HG03045 (cell line): Measurements from ENCODE around the gene GPRC6A.
A peak's percentile ranks its signal among the peaks of the same experiment; 100 is the strongest.
"Not testable (repeated sequence)": the region's sequence is repeated elsewhere in the genome, so short reads cannot be mapped to it uniquely, and the experiment has no call there.

Source experiments
- ATAC-seq: cut with Tn5 transposase; IDR thresholded peaks from one replicate; pipeline ENCODE4 v1.9.1; 2021; ENCODE audit warnings: mild to moderate bottlenecking, moderate library complexity; ENCODE audit not compliant: unreplicated experiment

GPRC6A gene

DNA sequence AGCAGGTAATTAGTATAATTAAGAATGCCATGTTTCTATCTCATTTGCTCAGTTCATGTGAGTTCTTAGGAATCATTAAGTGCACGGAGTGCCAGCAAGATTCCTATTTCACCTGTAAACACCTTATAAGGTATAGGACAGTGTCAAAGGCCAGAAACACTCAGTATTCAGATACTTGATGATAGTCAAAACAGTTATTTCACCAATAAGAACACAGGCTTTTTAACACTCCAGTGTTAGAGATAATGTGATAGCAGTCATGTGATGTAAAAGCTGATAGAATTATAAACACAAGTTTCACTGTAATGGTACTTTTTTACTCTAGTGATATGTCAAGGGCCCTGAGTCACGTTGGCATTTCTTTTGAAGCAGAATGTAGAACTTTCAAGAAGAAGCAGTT, at the start of gene GPRC6A:
Gene GPRC6A (minus strand): TSS at position 101 of the 400 bp plus-strand sequence. CDS start 70 bp downstream, at position 31.
- no peak for ATAC-seq

- ATAC-seq: no peak
These were observed 48.9 kb upstream of the GPRC6A start for GRCh38 chr6:116877743-116878142.

GRCh38 chr6:116876635-116877611, 48.0 kb upstream of the GPRC6A start, which contains the start of gene RFX6:
RFX6 (plus strand) TSS chr6:116877242; CDS start chr6:116877276, 34 bp downstream.
- ATAC-seq: peak; percentile 56

GRCh38 chr6:116876107-116876506, 47.2 kb upstream of the GPRC6A start:
- no peak for ATAC-seq

- ATAC-seq: no peak
These were observed 43.9 kb upstream of the GPRC6A start for GRCh38 chr6:116872771-116873170.

GRCh38 chr6:116866281-116866871, 37.5 kb upstream of the GPRC6A start:
- ATAC-seq: peak; percentile 70

DNA sequence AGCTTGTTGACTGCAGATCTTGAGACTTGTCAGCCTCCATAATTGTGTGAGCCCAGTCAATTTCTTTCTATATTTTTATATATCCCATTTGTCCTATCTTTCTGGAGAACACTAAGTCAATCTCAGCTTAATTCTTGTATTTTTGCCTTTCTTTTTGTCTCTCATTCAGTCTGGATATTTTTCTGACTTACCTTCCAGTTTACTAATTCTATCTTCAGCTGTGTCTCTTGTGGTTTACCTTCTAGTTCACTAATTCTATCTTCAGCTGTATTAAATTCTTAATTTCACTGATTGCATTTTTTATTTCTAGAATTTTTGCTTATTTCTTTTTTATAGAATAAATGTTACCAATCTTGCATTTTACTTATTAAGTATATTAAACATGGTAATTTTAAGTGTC, 30.4 kb upstream of the GPRC6A start:
- ATAC-seq: no peak

GRCh38 chr6:116858060-116858459, 29.2 kb upstream of the GPRC6A start:
- no peak for ATAC-seq

DNA sequence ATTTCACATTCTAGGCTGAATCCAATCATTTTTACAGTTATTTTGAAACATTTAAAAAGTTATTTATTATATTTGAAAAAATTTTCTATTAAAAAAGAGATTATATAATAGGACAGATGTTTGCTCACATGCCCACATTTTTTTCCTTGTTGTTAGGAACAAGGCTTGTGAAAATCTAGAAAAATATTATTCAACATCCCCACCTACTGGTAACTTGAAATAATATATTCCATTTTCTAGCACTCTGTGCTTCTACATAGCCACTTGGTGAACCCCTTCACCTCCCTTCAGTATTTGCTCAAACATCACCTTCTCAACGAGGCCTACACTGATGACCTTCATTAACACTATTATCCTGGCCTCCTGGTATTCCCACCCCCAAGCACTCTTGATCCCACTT, 18.3 kb upstream of the GPRC6A start:
- no peak for ATAC-seq

DNA sequence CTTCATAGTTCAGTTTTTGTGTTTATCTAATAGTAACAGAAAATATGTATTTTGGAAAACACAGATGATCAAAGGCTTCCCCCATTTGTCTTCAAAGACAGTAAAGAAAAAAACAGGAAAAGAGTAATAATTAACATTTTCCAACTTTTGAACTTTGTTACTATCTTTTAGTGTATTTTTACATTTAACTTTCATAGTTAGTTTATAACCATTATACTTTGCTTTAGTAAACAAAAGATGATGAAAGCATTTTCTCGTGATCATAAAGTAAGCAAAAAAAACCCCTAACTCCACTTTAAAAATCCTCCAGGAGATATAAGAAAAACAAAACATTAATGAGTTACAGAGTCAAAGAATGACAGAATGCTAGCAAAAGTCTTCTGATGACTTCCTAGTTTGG, 13.6 kb upstream of the GPRC6A start:
- ATAC-seq: no peak

GRCh38 chr6:116840091-116840490, 11.2 kb upstream of the GPRC6A start:
- ATAC-seq: no peak

GRCh38 chr6:116836606-116837342, 7.9 kb upstream of the GPRC6A start:
- ATAC-seq: no peak

GRCh38 chr6:116834526-116834925, 5.6 kb upstream of the GPRC6A start:
- not testable (repeated sequence) for ATAC-seq

GRCh38 chr6:116827561-116828240, 1.2 kb downstream of the GPRC6A start:
- no peak for ATAC-seq

DNA sequence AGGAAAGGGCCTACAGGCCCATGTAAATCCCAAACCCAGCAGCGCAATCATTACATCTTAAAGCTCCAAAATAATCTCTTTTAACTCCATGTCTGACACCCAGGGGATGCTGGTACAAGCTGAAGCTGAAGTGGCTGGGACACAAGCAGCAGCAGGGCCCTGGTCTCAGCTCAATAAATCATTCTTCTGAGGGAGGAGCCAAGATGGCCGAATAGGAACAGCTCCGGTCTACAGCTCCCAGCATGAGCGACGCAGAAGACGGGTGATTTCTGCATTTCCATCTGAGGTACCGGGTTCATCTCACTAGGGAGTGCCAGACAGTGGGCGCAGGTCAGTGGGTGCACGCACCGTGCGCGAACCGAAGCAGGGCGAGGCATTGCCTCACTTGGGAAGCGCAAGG, 12.5 kb downstream of the GPRC6A start:
- ATAC-seq: not testable (repeated sequence)

- ATAC-seq: no peak
These were observed 16.7 kb downstream of the GPRC6A start for GRCh38 chr6:116812051-116812650.

GRCh38 chr6:116801971-116802370, 26.9 kb downstream of the GPRC6A start:
- ATAC-seq: no peak

DNA sequence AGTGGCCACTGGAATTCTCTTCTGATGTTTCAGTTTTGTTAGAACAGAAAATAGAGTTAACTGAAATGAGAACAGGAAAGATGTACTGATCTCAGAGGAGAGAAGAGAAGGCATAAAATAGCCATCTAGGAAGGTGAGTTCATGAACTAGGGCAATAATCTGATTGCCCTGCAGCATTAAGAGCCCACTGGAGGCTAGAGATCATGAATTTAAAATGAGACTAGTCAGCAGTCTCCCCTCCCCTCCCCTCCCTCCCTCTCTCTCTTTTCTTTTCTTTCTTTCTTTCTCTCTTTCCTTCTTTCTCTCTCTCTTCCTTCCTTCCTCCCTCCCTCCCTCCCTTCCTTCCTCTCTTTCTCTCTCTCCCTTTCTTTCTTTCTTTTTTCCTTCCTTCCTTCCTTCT, 28.9 kb downstream of the GPRC6A start:
- ATAC-seq: no peak

DNA sequence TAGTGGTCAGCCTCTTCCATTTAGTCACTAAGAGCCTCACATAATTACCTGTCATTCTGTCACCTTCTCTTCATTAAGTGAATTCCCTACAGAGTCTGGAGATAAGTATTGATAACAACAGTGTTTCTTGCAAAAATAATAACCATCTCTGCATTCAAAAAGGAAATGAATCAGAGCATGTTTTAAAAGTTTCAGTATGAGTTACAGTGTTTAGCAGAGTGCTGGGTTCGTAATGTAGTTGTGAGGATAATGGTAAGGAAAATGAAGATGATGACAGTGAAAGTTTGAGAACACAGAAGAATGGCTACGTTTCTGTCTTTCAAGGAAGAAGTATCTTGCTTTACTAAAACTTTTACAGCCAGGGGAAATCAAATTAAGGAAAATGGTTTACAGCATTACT, 31.3 kb downstream of the GPRC6A start:
- ATAC-seq: no peak

GRCh38 chr6:116793224-116793623, 35.7 kb downstream of the GPRC6A start:
- ATAC-seq: no peak
